ENCODE measurements around the gene RIMBP2.

The RIMBP2 gene

GRCh38 chr12:130582286-130582685, 133.8 kb downstream of the RIMBP2 start:
- H3K9ac ChIP-seq (ENCODE audit: low read depth in 1 of 2, low read length in 2 of 2): no peak overlapping the region
- H3K36me3 ChIP-seq (ENCODE audit: control insufficient read depth in 2 of 2, insufficient read depth in 2 of 2, low read length in 2 of 2): no peaks in the 10 kb centered on the region
- H3K27ac ChIP-seq (ENCODE audit: low read depth in 2 of 2, low read length in 2 of 2): no peak overlapping the region
- no peak overlapping the region for H3K4me3 ChIP-seq (ENCODE audit: low read length in 2 of 2)
- H3K4me1 ChIP-seq (ENCODE audit: control insufficient read depth in 2 of 2, insufficient read depth in 2 of 2, low read length in 2 of 2): no peaks in the 10 kb centered on the region
- H3K27me3 ChIP-seq (ENCODE audit: control insufficient read depth in 2 of 2, insufficient read depth in 2 of 2, low read length in 2 of 2): no peaks in the 10 kb centered on the region
- no peaks in the 10 kb centered on the region for H3K9me3 ChIP-seq (ENCODE audit: control insufficient read depth in 2 of 2, low read length in 2 of 2)

- Histone ChIP-seq H3K9ac (ENCODE audit: low read depth in 1 of 2, low read length in 2 of 2) (no peak overlapping the region), H3K36me3 (ENCODE audit: control insufficient read depth in 2 of 2, insufficient read depth in 2 of 2, low read length in 2 of 2) (no peaks in the 10 kb centered on the region), H3K4me1 (ENCODE audit: control insufficient read depth in 2 of 2, insufficient read depth in 2 of 2, low read length in 2 of 2) (no peaks in the 10 kb centered on the region), H3K4me3 (ENCODE audit: low read length in 2 of 2) (no peak overlapping the region), H3K27me3 (ENCODE audit: control insufficient read depth in 2 of 2, insufficient read depth in 2 of 2, low read length in 2 of 2) (no peaks in the 10 kb centered on the region), H3K27ac (ENCODE audit: low read depth in 2 of 2, low read length in 2 of 2) (no peak overlapping the region), H3K9me3 (ENCODE audit: control insufficient read depth in 2 of 2, low read length in 2 of 2) (no peaks in the 10 kb centered on the region)
Measured at GRCh38 chr12:130581782-130582181, 134.3 kb downstream of the RIMBP2 start.

- Histone ChIP-seq H3K9me3 (ENCODE audit: control insufficient read depth in 2 of 2, low read length in 2 of 2) (no peaks in the 10 kb centered on the region), H3K27me3 (ENCODE audit: control insufficient read depth in 2 of 2, insufficient read depth in 2 of 2, low read length in 2 of 2) (no peaks in the 10 kb centered on the region), H3K27ac (ENCODE audit: low read depth in 2 of 2, low read length in 2 of 2) (no peak overlapping the region), H3K4me1 (ENCODE audit: control insufficient read depth in 2 of 2, insufficient read depth in 2 of 2, low read length in 2 of 2) (no peaks in the 10 kb centered on the region), H3K4me3 (ENCODE audit: low read length in 2 of 2) (no peak overlapping the region), H3K9ac (ENCODE audit: low read depth in 1 of 2, low read length in 2 of 2) (no peak overlapping the region), H3K36me3 (ENCODE audit: control insufficient read depth in 2 of 2, insufficient read depth in 2 of 2, low read length in 2 of 2) (no peaks in the 10 kb centered on the region)
Measured at GRCh38 chr12:130579231-130579630, 136.9 kb downstream of the RIMBP2 start.

- Histone ChIP-seq H3K9me3 (ENCODE audit: control insufficient read depth in 2 of 2, low read length in 2 of 2) (no peaks in the 10 kb centered on the region), H3K27me3 (ENCODE audit: control insufficient read depth in 2 of 2, insufficient read depth in 2 of 2, low read length in 2 of 2) (no peaks in the 10 kb centered on the region), H3K4me1 (ENCODE audit: control insufficient read depth in 2 of 2, insufficient read depth in 2 of 2, low read length in 2 of 2) (no peaks in the 10 kb centered on the region), H3K27ac (ENCODE audit: low read depth in 2 of 2, low read length in 2 of 2) (no peak overlapping the region), H3K4me3 (ENCODE audit: low read length in 2 of 2) (no peak overlapping the region), H3K36me3 (ENCODE audit: control insufficient read depth in 2 of 2, insufficient read depth in 2 of 2, low read length in 2 of 2) (no peaks in the 10 kb centered on the region), H3K9ac (ENCODE audit: low read depth in 1 of 2, low read length in 2 of 2) (no peak overlapping the region)
Measured at GRCh38 chr12:130577351-130577750, 138.7 kb downstream of the RIMBP2 start.

- H3K4me3 ChIP-seq (ENCODE audit: low read length in 2 of 2): no peak overlapping the region
- H3K9me3 ChIP-seq (ENCODE audit: control insufficient read depth in 2 of 2, low read length in 2 of 2): no peaks in the 10 kb centered on the region
- H3K27ac ChIP-seq (ENCODE audit: low read depth in 2 of 2, low read length in 2 of 2): no peak overlapping the region
- H3K27me3 ChIP-seq (ENCODE audit: control insufficient read depth in 2 of 2, insufficient read depth in 2 of 2, low read length in 2 of 2): no peaks in the 10 kb centered on the region
- no peak overlapping the region for H3K9ac ChIP-seq (ENCODE audit: low read depth in 1 of 2, low read length in 2 of 2)
- H3K4me1 ChIP-seq (ENCODE audit: control insufficient read depth in 2 of 2, insufficient read depth in 2 of 2, low read length in 2 of 2): no peaks in the 10 kb centered on the region
- no peaks in the 10 kb centered on the region for H3K36me3 ChIP-seq (ENCODE audit: control insufficient read depth in 2 of 2, insufficient read depth in 2 of 2, low read length in 2 of 2)
Measured at GRCh38 chr12:130576371-130576816, 139.7 kb downstream of the RIMBP2 start.

- Histone ChIP-seq H3K27me3 (ENCODE audit: control insufficient read depth in 2 of 2, insufficient read depth in 2 of 2, low read length in 2 of 2) (no peaks in the 10 kb centered on the region), H3K27ac (ENCODE audit: low read depth in 2 of 2, low read length in 2 of 2) (no peak overlapping the region), H3K9me3 (ENCODE audit: control insufficient read depth in 2 of 2, low read length in 2 of 2) (no peaks in the 10 kb centered on the region), H3K36me3 (ENCODE audit: control insufficient read depth in 2 of 2, insufficient read depth in 2 of 2, low read length in 2 of 2) (no peaks in the 10 kb centered on the region), H3K4me1 (ENCODE audit: control insufficient read depth in 2 of 2, insufficient read depth in 2 of 2, low read length in 2 of 2) (no peaks in the 10 kb centered on the region), H3K9ac (ENCODE audit: low read depth in 1 of 2, low read length in 2 of 2) (no peak overlapping the region), H3K4me3 (ENCODE audit: low read length in 2 of 2) (no peak overlapping the region)
Measured at GRCh38 chr12:130574402-130574801, 141.7 kb downstream of the RIMBP2 start.

- Histone ChIP-seq H3K9ac (ENCODE audit: low read depth in 1 of 2, low read length in 2 of 2) (no peak overlapping the region), H3K4me3 (ENCODE audit: low read length in 2 of 2) (no peak overlapping the region), H3K36me3 (ENCODE audit: control insufficient read depth in 2 of 2, insufficient read depth in 2 of 2, low read length in 2 of 2) (no peaks in the 10 kb centered on the region), H3K27me3 (ENCODE audit: control insufficient read depth in 2 of 2, insufficient read depth in 2 of 2, low read length in 2 of 2) (no peaks in the 10 kb centered on the region), H3K4me1 (ENCODE audit: control insufficient read depth in 2 of 2, insufficient read depth in 2 of 2, low read length in 2 of 2) (no peaks in the 10 kb centered on the region), H3K9me3 (ENCODE audit: control insufficient read depth in 2 of 2, low read length in 2 of 2) (no peaks in the 10 kb centered on the region), H3K27ac (ENCODE audit: low read depth in 2 of 2, low read length in 2 of 2) (no peak overlapping the region)
Measured at GRCh38 chr12:130573766-130574165, 142.3 kb downstream of the RIMBP2 start.

- Histone ChIP-seq H3K4me3 (ENCODE audit: low read length in 2 of 2) (no peak overlapping the region), H3K27ac (ENCODE audit: low read depth in 2 of 2, low read length in 2 of 2) (no peak overlapping the region), H3K9me3 (ENCODE audit: control insufficient read depth in 2 of 2, low read length in 2 of 2) (no peaks in the 10 kb centered on the region), H3K36me3 (ENCODE audit: control insufficient read depth in 2 of 2, insufficient read depth in 2 of 2, low read length in 2 of 2) (no peaks in the 10 kb centered on the region), H3K27me3 (ENCODE audit: control insufficient read depth in 2 of 2, insufficient read depth in 2 of 2, low read length in 2 of 2) (no peaks in the 10 kb centered on the region), H3K9ac (ENCODE audit: low read depth in 1 of 2, low read length in 2 of 2) (no peak overlapping the region), H3K4me1 (ENCODE audit: control insufficient read depth in 2 of 2, insufficient read depth in 2 of 2, low read length in 2 of 2) (no peaks in the 10 kb centered on the region)
Measured at GRCh38 chr12:130573235-130573634, 142.9 kb downstream of the RIMBP2 start.

- H3K36me3 ChIP-seq (ENCODE audit: control insufficient read depth in 2 of 2, insufficient read depth in 2 of 2, low read length in 2 of 2): no peaks in the 10 kb centered on the region
- no peaks in the 10 kb centered on the region for H3K27me3 ChIP-seq (ENCODE audit: control insufficient read depth in 2 of 2, insufficient read depth in 2 of 2, low read length in 2 of 2)
- H3K9ac ChIP-seq (ENCODE audit: low read depth in 1 of 2, low read length in 2 of 2): no peak overlapping the region
- no peak overlapping the region for H3K4me3 ChIP-seq (ENCODE audit: low read length in 2 of 2)
- no peaks in the 10 kb centered on the region for H3K9me3 ChIP-seq (ENCODE audit: control insufficient read depth in 2 of 2, low read length in 2 of 2)
- H3K4me1 ChIP-seq (ENCODE audit: control insufficient read depth in 2 of 2, insufficient read depth in 2 of 2, low read length in 2 of 2): no peaks in the 10 kb centered on the region
- H3K27ac ChIP-seq (ENCODE audit: low read depth in 2 of 2, low read length in 2 of 2): no peak overlapping the region
Measured at GRCh38 chr12:130572553-130572952, 143.5 kb downstream of the RIMBP2 start.

GRCh38 chr12:130571734-130572133, 144.4 kb downstream of the RIMBP2 start:
- Histone ChIP-seq H3K4me3 (ENCODE audit: low read length in 2 of 2) (no peak overlapping the region), H3K36me3 (ENCODE audit: control insufficient read depth in 2 of 2, insufficient read depth in 2 of 2, low read length in 2 of 2) (no peaks in the 10 kb centered on the region), H3K27me3 (ENCODE audit: control insufficient read depth in 2 of 2, insufficient read depth in 2 of 2, low read length in 2 of 2) (no peaks in the 10 kb centered on the region), H3K9ac (ENCODE audit: low read depth in 1 of 2, low read length in 2 of 2) (no peak overlapping the region), H3K27ac (ENCODE audit: low read depth in 2 of 2, low read length in 2 of 2) (no peak overlapping the region), H3K4me1 (ENCODE audit: control insufficient read depth in 2 of 2, insufficient read depth in 2 of 2, low read length in 2 of 2) (no peaks in the 10 kb centered on the region), H3K9me3 (ENCODE audit: control insufficient read depth in 2 of 2, low read length in 2 of 2) (peaks cover under 1 to 1% of the 10 kb centered on the region in 2 donors)

GRCh38 chr12:130571089-130571488, 145.0 kb downstream of the RIMBP2 start:
- Histone ChIP-seq H3K27ac (ENCODE audit: low read depth in 2 of 2, low read length in 2 of 2) (no peak overlapping the region), H3K36me3 (ENCODE audit: control insufficient read depth in 2 of 2, insufficient read depth in 2 of 2, low read length in 2 of 2) (no peaks in the 10 kb centered on the region), H3K4me1 (ENCODE audit: control insufficient read depth in 2 of 2, insufficient read depth in 2 of 2, low read length in 2 of 2) (no peaks in the 10 kb centered on the region), H3K9ac (ENCODE audit: low read depth in 1 of 2, low read length in 2 of 2) (no peak overlapping the region), H3K27me3 (ENCODE audit: control insufficient read depth in 2 of 2, insufficient read depth in 2 of 2, low read length in 2 of 2) (no peaks in the 10 kb centered on the region), H3K4me3 (ENCODE audit: low read length in 2 of 2) (no peak overlapping the region), H3K9me3 (ENCODE audit: control insufficient read depth in 2 of 2, low read length in 2 of 2) (peaks cover 4 to 5% of the 10 kb centered on the region in 2 donors)
